GM18502 (cell line): ENCODE data around the gene EPHB2.
"Not testable (repeated sequence)": the region's sequence is repeated elsewhere in the genome, so short reads cannot be mapped to it uniquely, and the experiment has no call there.

Experiments used
- ATAC-seq: cut with Tn5 transposase; IDR thresholded peaks from one replicate; pipeline ENCODE4 v1.9.1; 2021; ENCODE audit warnings: mild to moderate bottlenecking; ENCODE audit not compliant: unreplicated experiment, poor library complexity

EPHB2 gene

GRCh38 chr1:22710701-22711049, at the start of gene EPHB2:
Gene EPHB2, plus strand, starts transcription at chr1:22710839. Its CDS starts 144 bp downstream, at chr1:22710983.
- no peak for ATAC-seq

- ATAC-seq: no peak
Observed at GRCh38 chr1:22661880-22662279, 48.8 kb upstream of the EPHB2 start.

DNA sequence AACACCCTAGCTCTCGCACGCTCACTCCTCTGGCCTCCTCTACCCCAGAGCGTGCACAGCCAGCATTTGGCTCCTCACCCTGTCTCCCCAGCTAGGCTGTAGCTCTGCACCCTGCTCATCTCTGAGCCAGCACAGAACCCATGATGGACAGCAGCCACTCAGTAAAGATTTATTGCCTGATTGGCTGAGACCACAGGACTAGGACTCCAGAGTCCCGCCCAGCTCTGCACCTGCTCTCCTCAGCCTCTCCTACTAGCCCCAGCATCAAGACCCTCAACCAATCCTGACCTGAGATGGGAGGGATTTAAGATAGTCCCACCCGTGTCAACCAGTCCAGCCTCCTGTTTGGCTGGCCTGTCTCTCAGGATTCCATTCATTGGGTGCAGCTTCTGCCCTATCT, 48.3 kb upstream of the EPHB2 start:
- ATAC-seq: no peak

GRCh38 chr1:22662986-22663408, 47.6 kb upstream of the EPHB2 start:
- no peak for ATAC-seq

DNA sequence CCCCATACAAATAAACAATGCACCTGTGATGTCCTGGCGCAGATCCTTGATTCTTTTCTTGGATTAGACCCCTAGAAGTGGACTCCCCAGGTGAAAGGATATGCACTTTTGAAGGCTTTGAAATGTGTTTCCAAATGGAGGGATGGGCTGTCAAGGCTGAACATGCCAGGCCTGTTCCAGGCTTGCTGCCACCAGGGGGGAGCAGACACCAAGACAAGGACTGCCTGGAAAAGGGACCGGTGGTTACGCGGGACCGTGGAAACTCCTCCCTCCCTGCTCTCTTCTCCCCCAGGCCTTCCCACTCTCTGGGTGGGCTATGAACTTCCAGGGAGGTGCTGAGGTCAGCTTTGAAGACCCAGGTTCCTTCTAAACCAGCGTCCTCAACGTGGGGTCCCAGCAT, 44.9 kb upstream of the EPHB2 start:
- ATAC-seq: no peak

DNA sequence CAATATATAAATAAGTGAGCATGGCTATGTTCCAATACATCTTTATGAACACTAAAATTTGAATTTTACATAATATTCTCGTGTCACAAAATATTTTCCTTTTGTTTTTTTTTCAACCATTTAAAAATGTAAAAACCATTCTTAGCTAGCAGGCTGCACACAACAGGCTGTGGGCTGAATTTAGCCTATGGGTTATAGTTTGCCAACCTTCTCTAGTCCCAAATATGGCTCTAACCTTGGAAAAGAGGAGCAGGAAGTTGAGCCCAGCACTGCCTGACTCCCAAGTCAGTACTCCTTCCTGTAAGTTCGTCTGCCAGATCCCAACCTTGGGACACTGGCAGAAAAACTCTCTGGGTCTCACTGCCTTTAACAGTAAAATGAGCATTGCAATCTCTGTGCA, 44.2 kb upstream of the EPHB2 start:
- no peak for ATAC-seq

DNA sequence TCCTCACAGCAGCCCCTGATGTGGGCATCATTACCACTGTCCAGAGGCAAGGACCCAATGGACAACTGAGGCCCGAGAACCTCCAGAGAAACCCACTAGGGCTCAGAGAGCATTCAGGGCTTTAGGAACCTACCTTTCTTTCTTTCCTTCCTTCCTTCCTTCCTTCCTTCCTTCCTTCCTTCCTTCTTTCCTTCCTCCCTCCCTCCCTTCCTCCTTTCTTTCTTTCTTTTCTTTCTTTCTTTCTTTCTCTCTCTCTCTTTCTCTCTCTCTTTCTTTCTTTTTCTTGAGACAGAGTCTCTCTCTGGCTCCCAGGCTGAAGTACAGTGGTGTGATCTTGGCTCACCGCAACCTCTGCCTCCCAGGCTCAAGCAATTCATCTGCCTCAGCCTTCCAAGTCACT, 41.8 kb upstream of the EPHB2 start:
- not testable (repeated sequence) for ATAC-seq

DNA sequence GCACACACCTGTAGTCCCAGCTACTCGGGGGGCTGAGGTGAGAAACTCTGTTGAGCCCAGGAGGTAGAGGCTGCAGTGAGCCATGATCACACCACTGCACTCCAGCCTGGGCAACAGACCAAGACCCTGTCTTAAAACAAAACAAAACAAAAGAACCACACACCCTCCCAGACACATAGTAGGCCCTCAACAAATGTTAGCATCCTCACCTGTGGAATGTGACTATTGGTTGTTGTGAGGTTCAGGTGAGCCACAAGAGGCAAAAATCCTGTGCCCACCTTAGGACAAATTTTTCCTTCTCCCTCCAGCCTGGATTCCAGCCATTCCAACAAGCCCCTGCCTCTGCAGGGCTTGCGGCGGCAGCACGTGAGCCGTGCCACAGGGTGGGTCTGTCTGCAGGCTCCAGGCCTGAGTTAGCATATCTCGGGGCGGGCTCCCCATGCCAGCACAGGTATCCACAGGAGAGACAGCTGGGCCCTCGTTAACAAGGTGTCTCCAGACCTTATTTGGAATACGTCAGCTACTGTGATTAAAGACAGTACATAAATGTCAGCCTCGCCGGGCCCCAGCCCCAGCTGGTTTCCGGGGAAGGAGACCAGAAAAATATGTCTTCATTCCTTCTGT, 40.2 kb upstream of the EPHB2 start:
- no peak for ATAC-seq

DNA sequence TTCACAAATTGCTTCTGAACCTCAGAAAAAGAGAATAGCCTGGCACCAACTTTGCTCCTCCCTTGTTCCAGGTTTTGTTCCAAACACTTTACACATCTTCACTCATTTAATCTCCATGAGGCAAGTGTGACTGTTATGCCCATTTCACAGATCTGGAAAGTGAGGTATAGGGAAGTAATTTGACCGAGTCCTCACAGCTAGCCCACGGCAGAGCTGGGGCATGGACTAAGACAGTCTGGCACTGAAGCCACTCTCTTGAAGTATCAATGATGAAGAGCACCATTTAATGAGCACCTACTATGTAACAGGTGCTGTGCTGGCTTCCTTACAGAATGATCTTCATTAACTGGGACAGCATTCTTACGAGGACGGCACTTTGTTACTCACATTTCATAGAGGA, 38.6 kb upstream of the EPHB2 start:
- no peak for ATAC-seq

DNA sequence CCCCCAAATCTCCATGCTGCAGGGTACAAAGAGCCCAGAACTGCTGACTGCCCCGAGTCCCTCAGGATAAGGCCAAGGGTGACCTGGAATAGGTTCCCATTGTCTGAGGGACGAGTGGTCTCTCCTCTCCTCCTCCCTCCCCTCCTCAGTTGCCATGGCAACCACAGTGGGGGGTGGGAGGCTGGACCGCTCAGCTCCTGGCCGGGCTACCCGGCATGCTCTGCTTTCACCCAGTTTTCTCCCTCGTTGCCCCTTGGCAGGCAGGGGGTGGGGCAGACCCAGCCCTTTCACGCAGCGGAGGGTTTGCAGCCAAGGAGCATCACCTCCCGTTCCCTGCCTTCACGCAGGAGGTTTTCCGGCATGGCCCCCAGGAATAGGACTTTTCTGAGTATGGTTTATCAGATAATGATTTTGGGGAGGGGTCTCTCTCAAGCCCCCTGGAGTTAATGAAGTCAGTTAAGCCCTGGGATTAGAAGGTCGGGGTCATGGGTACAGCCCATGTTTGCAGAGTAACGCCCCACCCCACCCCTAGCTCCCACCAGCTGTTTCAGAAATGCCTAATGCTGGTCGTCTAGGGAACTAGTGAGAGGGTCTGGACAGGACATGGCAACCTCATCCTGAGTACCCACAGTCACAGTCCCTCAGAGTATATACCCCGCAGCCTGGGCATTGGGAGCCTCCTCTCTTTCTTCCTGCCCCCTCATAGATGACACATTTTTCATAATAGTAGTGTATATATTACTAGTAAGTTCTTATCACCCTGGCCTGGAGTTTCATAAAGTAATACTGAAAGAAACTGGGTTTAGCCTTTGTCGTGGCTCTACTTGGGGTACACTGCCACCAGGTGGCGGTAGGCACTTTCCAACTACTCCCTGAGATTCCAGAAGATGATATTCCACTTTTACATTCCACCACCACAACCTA, 36.9 kb upstream of the EPHB2 start:
- ATAC-seq: no peak

DNA sequence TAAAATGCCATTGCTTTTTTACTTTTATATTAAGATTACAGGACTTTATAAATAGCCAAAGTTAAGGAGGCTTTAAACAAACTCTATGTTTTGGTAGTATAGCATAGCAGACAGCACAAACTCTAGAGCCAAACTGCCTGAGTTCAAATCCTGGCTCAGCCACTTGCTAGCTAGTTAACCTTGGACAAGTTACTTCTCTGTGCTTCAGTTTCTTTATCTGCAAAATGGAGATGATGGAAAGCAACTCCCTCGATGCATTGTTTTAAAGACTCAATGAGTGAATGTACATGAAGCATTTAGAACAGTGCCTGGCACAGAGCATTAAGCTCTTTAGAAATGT, 36.3 kb upstream of the EPHB2 start:
- ATAC-seq: no peak

- not testable (repeated sequence) for ATAC-seq
Observed at GRCh38 chr1:22676151-22676550, 34.5 kb upstream of the EPHB2 start.

GRCh38 chr1:22676916-22677583, 33.6 kb upstream of the EPHB2 start:
- no peak for ATAC-seq

DNA sequence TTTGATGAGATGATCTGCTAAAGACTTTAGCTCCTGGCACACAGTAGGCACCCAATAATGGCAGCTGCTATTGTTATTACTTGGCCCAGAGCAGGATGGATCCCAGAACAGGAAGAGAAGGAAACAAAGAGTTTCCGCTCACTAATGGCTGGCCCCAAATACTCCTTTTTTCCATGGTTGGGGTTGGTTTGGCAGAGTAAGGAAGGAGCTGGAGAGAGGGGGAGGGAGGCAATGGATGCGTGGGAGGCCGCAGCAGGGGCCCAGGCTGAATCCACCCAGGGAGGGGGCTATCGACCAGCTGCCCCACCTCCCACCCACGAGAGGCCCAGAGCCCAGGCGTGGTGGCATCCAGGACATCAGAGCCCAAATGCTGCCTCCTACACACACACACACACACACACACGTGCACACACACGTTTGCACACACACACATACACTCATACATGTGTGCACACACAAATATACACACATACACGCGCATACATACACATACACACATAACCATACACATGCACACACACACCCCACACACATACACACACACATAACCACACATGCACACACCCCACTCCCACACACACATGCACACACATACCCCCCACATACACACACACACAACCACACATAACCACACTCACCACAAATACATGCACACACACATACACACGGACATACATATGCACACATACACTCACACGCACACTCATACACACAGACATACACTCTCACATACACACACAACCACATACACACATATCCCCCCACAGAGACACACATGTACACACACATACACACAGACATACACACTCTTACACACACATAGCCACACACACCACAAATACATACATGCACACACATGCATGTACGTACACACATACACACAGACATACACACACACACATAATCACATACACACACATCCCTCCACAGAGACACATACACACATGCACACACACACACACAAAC, 32.4 kb upstream of the EPHB2 start:
- ATAC-seq: no peak

DNA sequence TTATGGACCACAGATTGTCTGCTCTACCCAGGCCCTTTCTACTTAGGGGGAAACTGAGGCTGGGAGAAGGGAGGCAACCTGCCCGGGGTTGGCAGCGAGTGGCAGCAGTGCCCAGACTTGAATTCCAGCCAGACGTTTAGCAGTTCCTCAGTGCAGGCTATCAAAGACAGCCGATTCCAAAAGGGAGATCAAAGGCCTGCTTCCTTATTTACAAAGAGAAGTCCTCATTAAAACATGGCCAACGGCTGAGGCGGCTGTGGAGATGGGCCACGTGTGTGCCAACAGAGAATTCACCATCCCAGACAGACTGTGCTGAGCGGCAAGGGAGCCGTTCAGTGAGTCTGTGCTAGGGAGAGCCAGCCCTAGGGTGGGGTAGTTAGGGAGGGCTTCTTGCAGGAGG, 29.9 kb upstream of the EPHB2 start:
- ATAC-seq: no peak

GRCh38 chr1:22681556-22682276, 28.9 kb upstream of the EPHB2 start:
- ATAC-seq: no peak

GRCh38 chr1:22683547-22683946, 27.1 kb upstream of the EPHB2 start:
- no peak for ATAC-seq

- no peak for ATAC-seq
Observed at GRCh38 chr1:22685591-22686059, 25.0 kb upstream of the EPHB2 start.

DNA sequence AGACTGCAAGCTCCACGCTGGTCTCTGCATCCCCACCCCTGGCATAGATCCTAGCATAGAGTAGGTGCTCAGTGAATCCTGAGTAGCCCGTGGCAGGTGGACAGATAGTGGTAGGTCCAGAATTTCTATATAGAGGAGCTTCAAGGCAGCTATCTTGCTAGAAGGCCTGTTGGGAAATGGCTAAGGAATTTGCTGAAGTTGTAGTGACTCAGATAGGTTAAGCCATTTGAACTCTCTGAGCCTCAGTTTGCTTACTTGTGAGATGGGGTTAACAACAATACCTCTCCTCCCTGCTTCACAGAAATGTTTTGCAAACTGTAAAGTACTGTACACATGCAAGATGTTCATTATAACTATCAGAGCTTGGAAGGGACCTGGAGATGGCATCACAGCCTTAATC, 23.4 kb upstream of the EPHB2 start:
- no peak for ATAC-seq

DNA sequence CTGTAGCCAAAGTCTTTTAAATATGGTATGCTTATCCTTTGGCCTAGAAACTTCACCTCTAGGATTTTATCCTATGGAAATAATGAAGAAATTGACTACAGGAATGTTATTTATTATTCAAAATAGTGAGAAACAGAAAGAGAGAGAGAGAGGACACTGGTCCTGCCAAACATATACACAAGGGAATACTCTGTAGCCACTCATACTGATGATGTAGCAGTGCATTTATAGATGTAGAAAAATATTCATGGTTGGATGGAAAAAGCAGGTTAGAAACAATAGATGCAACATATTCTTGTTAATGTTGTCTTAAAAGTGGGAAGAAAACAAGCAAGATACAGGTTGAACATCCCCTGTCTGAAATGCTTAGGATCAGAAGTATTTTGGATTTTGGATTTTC, 22.2 kb upstream of the EPHB2 start:
- ATAC-seq: no peak
